ENCODE data around the gene PRKAG2. TPM values are rescaled to one million over a fixed set of nuclear protein-coding genes. Genes with fewer than 3 reads are reported as not detected.

The PRKAG2 gene
- total RNA-seq, 1 donor from 2014 or later, result 17.9 TPM

DNA sequence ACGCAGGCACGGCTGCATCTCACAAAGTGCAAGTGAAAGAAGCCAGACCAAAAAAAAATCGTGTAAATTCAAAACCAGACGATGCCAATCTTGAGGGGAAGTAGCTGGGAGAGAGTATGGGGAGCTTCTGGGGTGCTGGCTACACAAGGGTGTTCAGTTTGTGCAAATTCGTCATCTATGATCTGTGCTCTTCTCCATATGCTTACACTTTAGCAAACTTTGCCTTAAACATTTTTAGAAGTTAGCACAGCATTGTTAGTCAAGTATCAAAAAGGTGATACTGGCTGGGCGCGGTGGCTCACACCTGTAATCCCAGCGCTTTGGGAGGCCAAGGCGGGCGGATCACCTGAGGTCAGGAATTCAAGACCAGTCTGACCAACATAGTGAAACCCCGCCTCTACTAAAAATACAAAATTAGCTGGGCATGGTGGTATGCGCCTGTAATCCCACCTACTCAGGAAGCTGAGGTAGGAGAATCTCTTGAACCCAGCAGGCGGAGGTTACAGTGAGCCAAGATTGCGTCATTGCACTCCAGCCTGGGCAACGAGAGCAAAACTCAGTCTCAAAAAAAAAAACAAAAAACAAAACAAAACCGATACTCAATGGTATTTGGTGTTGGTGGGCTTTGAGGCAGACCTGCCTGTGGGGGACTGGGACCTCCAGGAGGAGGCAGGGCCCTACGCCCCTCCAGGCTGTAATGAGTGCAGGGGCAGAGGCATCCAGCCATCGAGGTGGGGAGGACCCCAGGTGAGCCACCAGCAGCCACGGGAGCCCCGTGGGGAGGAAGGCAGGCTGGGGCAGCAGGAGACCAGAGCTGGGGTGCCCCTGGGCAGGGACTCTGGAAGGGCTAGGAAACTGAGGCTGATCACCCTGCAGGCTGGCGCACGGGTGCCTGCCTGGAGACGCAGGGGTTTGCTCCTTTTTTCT, 150.0 kb downstream of the PRKAG2 start:
- TF ChIP-seq, protein P1, sequence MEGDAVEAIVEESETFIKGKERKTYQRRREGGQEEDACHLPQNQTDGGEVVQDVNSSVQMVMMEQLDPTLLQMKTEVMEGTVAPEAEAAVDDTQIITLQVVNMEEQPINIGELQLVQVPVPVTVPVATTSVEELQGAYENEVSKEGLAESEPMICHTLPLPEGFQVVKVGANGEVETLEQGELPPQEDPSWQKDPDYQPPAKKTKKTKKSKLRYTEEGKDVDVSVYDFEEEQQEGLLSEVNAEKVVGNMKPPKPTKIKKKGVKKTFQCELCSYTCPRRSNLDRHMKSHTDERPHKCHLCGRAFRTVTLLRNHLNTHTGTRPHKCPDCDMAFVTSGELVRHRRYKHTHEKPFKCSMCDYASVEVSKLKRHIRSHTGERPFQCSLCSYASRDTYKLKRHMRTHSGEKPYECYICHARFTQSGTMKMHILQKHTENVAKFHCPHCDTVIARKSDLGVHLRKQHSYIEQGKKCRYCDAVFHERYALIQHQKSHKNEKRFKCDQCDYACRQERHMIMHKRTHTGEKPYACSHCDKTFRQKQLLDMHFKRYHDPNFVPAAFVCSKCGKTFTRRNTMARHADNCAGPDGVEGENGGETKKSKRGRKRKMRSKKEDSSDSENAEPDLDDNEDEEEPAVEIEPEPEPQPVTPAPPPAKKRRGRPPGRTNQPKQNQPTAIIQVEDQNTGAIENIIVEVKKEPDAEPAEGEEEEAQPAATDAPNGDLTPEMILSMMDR (conservative IDR thresholded peaks at IDR 0.05), result no peak
- no peaks in the 10 kb centered on the region for H3K36me3 Mint-ChIP-seq

DNA sequence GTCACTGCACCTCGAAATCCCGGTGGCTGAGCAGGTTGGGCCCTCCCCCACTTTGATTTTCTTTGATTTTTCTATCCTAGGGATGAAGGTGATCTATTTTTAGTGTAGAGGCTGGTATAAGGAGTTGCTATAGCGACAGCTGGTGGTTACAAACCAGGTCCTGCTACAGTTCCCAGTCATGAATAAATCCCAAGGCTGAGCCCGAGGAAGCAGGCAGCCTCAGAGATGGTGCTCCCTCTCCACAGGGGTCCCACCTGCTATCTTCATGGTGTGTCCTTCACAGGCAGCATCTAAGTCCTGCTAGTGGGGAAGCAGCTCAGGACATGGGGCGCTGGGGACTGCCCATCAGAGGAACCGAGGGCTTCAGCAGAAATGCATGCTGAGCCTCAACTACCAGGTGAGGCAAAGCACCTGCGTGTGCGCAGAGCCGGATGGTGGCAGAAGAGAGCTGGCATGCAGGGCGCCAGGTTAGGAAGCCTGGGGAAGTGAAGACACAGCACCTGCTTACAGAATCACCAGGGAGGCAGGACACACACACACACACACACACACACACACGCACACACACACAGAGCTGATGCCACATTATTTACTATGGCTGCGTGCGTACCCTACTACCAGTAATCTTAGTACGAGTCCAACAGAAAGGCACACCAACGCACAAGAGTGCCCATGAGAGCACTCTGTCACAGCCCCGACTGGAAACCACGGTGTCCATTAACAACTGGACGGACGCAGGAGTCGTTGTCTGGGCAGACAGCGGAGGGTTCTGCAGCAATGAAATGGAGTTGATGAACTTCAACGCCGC, 150.9 kb downstream of the PRKAG2 start:
- no peak for DNase-seq (ENCODE audit: extremely low spot score, unreplicated experiment)
- no peaks in the 10 kb centered on the region for H3K9me3 Mint-ChIP-seq
- H3K27me3 Mint-ChIP-seq, result peaks cover 4% of the 10 kb centered on the region
- no peak overlapping the region for H3K4me3 Mint-ChIP-seq
- peaks cover 19% of the 10 kb centered on the region for H3K4me1 Mint-ChIP-seq (ENCODE audit: unreplicated experiment)
- TF ChIP-seq, protein P1 (conservative IDR thresholded peaks at IDR 0.05), result no peak
- peak overlapping the region; percentile 42 for H3K27ac Mint-ChIP-seq
- H3K36me3 Mint-ChIP-seq, result no peaks in the 10 kb centered on the region

More for the DNA sequence above, 150.0 kb downstream of the PRKAG2 start:
- Mint-ChIP-seq H3K27me3 (peaks cover under 1% of the 10 kb centered on the region), H3K27ac (peak overlapping the region; percentile 42), H3K9me3 (no peaks in the 10 kb centered on the region), H3K4me1 (ENCODE audit: unreplicated experiment) (peaks cover 15% of the 10 kb centered on the region), H3K4me3 (no peak overlapping the region)
- DNase-seq (ENCODE audit: extremely low spot score, unreplicated experiment), result no peak

DNA sequence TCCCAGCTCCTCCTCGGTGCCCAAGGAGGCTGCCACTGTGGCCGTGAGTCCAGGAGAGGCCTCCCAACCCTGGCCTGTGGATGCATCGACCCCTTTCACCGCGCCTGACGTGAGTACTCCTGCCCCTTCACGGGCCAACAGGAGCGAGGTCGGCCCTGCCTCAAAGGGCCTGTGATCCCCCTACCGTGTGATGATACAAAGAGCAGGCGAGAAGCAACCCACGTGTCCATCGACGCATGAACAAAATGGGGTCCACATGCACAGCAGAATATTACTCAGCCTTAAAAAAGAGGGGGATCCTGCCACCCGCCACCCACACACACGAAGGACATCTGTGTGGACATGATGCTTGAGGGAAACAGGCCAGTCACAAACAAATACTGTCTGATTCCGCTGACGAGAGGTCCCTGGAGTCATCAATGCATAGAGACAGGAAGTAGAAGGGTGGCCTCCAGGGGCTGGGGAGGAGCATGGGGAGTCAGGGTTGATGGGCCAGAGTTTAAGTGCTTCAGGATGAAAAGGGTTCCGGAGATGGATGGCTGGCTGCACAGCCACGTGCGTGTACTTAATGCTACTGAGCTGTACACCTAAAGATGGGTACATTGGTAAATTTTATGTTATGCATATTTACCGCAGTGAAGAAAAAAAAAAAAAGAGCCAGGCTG, 151.9 kb downstream of the PRKAG2 start:
- Mint-ChIP-seq H3K4me3 (peak overlapping the region; percentile 20), H3K27ac (no peak overlapping the region)

DNA sequence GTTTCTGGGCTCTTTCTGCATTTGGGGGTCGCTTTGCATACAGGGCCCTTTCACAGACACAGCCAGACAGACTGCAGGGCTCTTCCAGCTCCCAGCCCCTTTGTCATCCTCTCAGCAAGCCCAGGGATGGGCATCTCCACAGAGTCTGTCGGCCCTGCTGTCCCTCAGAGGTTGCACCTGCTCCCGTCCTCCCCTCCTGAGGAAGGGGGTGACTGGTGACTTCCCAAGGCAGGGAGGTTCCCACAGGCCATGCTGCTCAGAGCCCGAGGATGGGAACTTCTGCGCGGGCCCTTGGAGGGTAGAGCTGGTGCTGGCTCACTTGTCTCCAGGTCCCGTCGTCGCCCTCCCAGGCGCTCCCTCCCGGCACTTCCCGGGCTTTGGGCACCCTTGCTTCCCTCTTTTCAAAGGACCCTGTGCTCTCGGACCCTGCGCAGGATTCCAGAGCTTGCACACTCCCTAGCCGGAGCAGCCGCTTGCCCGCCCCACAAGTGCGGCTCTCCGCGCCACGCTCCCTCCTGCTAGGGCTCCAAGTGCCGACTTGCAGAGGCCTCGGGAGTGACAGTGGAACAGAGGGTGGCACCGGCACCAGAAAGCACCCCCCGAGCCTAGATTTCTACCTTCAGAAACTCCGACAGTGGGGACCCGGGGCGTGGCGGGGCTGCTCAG, 152.5 kb downstream of the PRKAG2 start:
- H3K9me3 Mint-ChIP-seq, result no peaks in the 10 kb centered on the region
- no peak overlapping the region for H3K4me3 Mint-ChIP-seq
- peaks cover 19% of the 10 kb centered on the region for H3K4me1 Mint-ChIP-seq (ENCODE audit: unreplicated experiment)
- no peak overlapping the region for H3K27ac Mint-ChIP-seq
- H3K27me3 Mint-ChIP-seq, result peaks cover 4% of the 10 kb centered on the region
- no peak for DNase-seq (ENCODE audit: extremely low spot score, unreplicated experiment)
- TF ChIP-seq, protein P1 (conservative IDR thresholded peaks at IDR 0.05), result no peak
- H3K36me3 Mint-ChIP-seq, result no peaks in the 10 kb centered on the region

More for the DNA sequence above, 151.9 kb downstream of the PRKAG2 start:
- Mint-ChIP-seq H3K27me3 (peaks cover 4% of the 10 kb centered on the region), H3K36me3 (no peaks in the 10 kb centered on the region), H3K9me3 (no peaks in the 10 kb centered on the region), H3K4me1 (ENCODE audit: unreplicated experiment) (peaks cover 19% of the 10 kb centered on the region)
- TF ChIP-seq, protein P1 (conservative IDR thresholded peaks at IDR 0.05), result no peak
- no peak for DNase-seq (ENCODE audit: extremely low spot score, unreplicated experiment)

DNA sequence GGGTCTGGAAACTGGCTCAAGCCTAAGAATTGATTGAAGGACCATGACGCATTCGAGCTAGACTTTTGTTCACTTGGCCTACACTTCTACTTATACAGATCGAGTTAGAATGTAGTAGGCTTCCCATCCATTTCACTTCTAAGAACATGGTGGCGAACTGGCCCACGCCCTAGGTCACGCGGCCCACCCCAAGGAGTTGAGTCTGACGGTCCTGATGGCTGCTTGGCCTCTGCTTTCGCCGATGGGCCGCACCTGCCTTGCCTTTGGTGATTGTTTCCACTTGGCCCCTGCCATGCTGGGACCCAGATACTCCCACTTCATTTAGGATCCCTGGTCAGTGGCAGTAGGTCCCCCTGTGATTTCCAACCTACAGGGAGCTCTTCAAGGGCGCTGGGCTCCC, 153.6 kb downstream of the PRKAG2 start:
- TF ChIP-seq, protein P1 (conservative IDR thresholded peaks at IDR 0.05), result no peak
- Mint-ChIP-seq H3K4me1 (ENCODE audit: unreplicated experiment) (peaks cover 14% of the 10 kb centered on the region), H3K27me3 (peaks cover 4% of the 10 kb centered on the region), H3K4me3 (no peak overlapping the region), H3K9me3 (no peaks in the 10 kb centered on the region), H3K36me3 (no peaks in the 10 kb centered on the region), H3K27ac (no peak overlapping the region)
- no peak for DNase-seq (ENCODE audit: extremely low spot score, unreplicated experiment)

All from type B pancreatic cell (in vitro differentiated cells).